ENCODE data around the gene RPA4. TPM values are rescaled to one million over a fixed set of nuclear protein-coding genes. Genes with fewer than 3 reads are reported as not detected.

RPA4 gene
- total RNA-seq, 2 experiments from 2014 or later, result 0.23 TPM; not detected in 1

DNA sequence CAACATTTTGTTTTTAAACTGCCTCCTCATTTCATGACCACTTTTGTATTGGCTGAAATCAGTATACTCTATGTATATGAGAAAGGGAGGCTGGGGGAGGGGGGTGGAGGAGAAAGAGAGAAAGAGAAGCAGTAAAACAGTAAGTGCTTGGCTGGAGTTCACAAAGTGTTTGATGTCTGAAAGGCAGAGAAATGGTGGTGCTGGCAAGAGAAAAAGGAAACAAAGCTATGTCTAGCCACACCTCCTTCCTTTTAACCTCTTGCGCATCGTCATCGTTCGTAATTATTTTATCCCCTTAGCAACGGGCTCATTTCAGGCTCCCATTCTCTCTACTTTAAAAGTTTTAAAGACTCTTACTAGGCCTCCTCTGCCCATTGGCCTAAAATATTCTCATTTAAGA is 25.6 kb downstream of the RPA4 start:
- Mint-ChIP-seq H3K36me3 (no peaks in the 10 kb centered on the region), H3K4me1 (no peaks in the 10 kb centered on the region), H3K27me3 (no peaks in the 10 kb centered on the region), H3K9me3 (no peaks in the 10 kb centered on the region), H3K27ac (no peak overlapping the region), H3K4me3 (no peak overlapping the region)
- DNase-seq, result no peak

DNA sequence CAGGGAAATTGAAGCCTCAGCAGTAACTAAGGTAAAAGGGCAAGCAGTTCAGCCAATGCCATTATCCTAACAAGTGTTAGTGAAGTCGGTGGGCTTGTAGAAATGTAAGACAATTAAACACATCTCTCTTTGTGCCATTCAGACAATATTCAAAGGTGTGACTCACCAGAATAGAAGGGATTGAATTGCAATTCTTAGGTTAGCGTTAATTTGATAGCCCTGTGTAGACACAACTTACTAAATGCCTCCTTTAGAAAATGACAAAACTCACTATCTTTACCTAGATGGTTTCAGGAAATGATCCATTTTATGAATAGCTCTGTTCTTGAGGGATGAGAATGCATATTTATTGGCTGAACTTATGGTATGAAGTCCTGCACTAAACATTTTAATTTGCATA is 35.2 kb downstream of the RPA4 start:
- no peak overlapping the region for H3K27ac Mint-ChIP-seq
- no peaks in the 10 kb centered on the region for H3K27me3 Mint-ChIP-seq
- peaks cover 2% of the 10 kb centered on the region for H3K4me1 Mint-ChIP-seq
- H3K9me3 Mint-ChIP-seq, result no peaks in the 10 kb centered on the region
- peaks cover 5% of the 10 kb centered on the region for H3K36me3 Mint-ChIP-seq
- DNase-seq, result no peak
- H3K4me3 Mint-ChIP-seq, result no peak overlapping the region

DNA sequence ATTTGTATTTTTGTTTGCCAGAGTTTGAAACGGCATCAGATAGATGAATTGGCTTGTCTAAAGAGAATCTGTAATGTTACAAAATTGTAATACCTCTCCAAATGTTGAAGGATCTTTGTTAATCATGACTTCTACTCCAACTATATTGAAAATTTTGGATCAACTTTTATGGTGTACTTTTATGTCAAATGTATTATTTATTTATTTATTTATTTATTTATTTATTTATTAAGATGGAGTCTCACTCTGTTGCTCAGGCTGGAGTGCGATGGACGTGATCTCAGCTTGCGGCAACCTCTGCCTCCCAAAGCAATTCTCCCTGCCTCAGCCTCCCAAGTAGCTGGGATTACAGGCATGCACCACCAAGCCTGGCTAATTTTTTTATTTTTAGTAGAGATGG is 36.0 kb downstream of the RPA4 start:
- Mint-ChIP-seq H3K4me3 (no peak overlapping the region), H3K27me3 (no peaks in the 10 kb centered on the region), H3K36me3 (peaks cover 5% of the 10 kb centered on the region), H3K4me1 (no peaks in the 10 kb centered on the region), H3K27ac (no peak overlapping the region), H3K9me3 (no peaks in the 10 kb centered on the region)
- DNase-seq, result no peak

DNA sequence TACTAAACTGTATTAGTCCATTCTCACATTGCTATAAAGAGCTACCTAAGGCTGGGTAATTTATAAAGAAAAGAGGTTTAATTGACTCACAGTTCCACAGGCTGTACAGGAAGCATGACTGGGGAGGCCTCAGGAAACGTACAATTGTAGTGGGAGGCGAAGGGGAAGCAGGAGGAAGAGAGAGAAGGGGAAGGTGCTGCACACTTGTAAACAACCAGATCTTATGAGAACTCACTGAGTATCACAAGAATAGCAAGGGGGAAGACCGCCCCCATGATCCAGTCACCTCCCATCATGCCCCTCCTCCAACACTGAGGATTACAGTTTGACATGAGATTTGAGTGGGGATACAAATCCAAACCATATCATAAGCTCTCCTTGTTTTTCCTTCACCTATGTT is 40.9 kb downstream of the RPA4 start:
- H3K27me3 Mint-ChIP-seq, result no peaks in the 10 kb centered on the region
- no peak for DNase-seq
- peaks cover 13% of the 10 kb centered on the region for H3K36me3 Mint-ChIP-seq
- no peak overlapping the region for H3K4me3 Mint-ChIP-seq
- no peaks in the 10 kb centered on the region for H3K4me1 Mint-ChIP-seq
- H3K27ac Mint-ChIP-seq, result no peak overlapping the region
- H3K9me3 Mint-ChIP-seq, result peaks cover 5% of the 10 kb centered on the region

DNA sequence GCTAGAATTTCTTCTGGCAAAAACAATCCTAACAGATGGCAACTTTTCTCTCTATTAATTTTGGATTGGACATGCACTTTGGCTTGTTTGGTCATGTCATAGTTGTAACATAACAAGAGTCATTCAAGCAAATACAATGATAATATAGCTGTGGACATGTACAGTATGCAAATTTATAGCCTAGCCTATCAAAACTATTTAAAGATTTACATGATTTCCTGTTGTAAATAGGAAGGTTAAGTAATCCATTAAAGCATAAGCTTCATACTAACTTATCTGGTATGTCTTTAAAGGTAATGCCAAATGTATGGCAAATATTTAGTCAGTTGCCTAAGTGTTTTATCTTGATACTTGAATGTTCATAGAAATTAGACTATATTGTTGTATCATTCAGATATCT is 45.3 kb downstream of the RPA4 start:
- peaks cover 9% of the 10 kb centered on the region for H3K36me3 Mint-ChIP-seq
- DNase-seq, result no peak
- no peak overlapping the region for H3K27ac Mint-ChIP-seq
- no peaks in the 10 kb centered on the region for H3K27me3 Mint-ChIP-seq
- H3K4me1 Mint-ChIP-seq, result no peaks in the 10 kb centered on the region
- H3K9me3 Mint-ChIP-seq, result peaks cover 5% of the 10 kb centered on the region
- no peak overlapping the region for H3K4me3 Mint-ChIP-seq

Other genes with a start within 250 kb of the RPA4 start
- 1 to 10 TPM; 4.8 to 5.5 TPM for gene DIAPH2, start 199.1 kb upstream of the RPA4 start, total RNA-seq

Data from activated naive CD8-positive, alpha-beta T cell treated with anti-CD3 and anti-CD28 coated beads for 36 hours (primary cell).